Fibroblast of the aortic adventitia (primary cell): ENCODE results near the gene SIDT2. TPM values are rescaled to one million over a fixed set of nuclear protein-coding genes. Genes with fewer than 3 reads are reported as not detected.
A peak's percentile ranks its signal among the peaks of the same experiment; 100 is the strongest.

Experiments
- DNase-seq: peaks from one replicate; pipeline ENCODE4 v3.0.0-alpha.2; 2010; ENCODE audit warnings: low read depth
- H3K4me3 ChIP-seq: 2 replicates; pipeline ENCODE4 v1.5.1; 2011; ENCODE audit warnings: low read depth, mild to moderate bottlenecking, control low read depth, low read length, moderate library complexity
- total RNA-seq: library from RNA; depleted of rRNA; stranded (reverse); fragments of >200 nt; gene quantifications from 2 replicates; pipeline ENCODE4 v1.2.3, GENCODE V29; 2012; ENCODE audit warnings: low replicate concordance
- TF ChIP-seq, protein P1 (sequence below): IDR thresholded peaks from 2 replicates; pipeline ENCODE4 v1.5.1; 2011; ENCODE audit warnings: mild to moderate bottlenecking, low read length, control low read depth, inconsistent platforms; ENCODE audit not compliant: insufficient read depth

SIDT2 gene
- total RNA-seq, 1 donor = 12.9 TPM

DNA sequence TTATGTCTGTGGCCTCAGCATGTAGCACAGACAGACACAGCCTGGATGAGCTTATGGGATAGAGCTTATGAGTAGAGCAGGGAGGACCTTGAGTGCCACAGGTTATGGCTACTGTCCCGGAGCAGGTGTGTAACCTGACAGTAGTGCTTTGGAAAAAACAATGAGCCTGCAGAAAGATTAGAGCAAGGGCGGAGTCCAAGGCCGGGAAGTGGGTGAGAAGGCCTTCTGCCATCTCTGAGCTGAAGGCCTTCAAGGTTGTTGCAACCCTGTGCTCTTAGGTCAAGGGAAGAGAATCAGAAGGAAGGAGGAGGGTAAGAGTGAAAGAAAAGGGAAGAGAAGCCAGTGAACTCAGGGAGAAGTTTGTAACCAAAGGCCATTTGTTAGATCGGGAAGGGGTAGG is 16.7 kb downstream of the SIDT2 start:
- H3K4me3 ChIP-seq = no peak overlapping the region
- no peak for DNase-seq
- TF ChIP-seq, protein P1, sequence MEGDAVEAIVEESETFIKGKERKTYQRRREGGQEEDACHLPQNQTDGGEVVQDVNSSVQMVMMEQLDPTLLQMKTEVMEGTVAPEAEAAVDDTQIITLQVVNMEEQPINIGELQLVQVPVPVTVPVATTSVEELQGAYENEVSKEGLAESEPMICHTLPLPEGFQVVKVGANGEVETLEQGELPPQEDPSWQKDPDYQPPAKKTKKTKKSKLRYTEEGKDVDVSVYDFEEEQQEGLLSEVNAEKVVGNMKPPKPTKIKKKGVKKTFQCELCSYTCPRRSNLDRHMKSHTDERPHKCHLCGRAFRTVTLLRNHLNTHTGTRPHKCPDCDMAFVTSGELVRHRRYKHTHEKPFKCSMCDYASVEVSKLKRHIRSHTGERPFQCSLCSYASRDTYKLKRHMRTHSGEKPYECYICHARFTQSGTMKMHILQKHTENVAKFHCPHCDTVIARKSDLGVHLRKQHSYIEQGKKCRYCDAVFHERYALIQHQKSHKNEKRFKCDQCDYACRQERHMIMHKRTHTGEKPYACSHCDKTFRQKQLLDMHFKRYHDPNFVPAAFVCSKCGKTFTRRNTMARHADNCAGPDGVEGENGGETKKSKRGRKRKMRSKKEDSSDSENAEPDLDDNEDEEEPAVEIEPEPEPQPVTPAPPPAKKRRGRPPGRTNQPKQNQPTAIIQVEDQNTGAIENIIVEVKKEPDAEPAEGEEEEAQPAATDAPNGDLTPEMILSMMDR = no peak

DNA sequence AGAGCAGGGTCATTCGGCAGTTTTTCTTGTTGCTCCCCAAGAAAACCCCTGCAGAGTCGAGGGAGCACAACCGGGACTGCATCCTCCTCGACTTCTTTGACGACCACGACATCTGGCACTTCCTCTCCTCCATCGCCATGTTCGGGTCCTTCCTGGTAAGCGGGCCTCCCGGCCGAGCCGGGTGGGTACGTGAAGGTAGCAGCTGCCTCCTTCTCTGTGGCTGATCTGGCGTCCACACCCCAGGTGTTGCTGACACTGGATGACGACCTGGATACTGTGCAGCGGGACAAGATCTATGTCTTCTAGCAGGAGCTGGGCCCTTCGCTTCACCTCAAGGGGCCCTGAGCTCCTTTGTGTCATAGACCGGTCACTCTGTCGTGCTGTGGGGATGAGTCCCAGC is 17.2 kb downstream of the SIDT2 start:
- TF ChIP-seq, protein P1 = no peak
- no peak overlapping the region for H3K4me3 ChIP-seq
- no peak for DNase-seq

DNA sequence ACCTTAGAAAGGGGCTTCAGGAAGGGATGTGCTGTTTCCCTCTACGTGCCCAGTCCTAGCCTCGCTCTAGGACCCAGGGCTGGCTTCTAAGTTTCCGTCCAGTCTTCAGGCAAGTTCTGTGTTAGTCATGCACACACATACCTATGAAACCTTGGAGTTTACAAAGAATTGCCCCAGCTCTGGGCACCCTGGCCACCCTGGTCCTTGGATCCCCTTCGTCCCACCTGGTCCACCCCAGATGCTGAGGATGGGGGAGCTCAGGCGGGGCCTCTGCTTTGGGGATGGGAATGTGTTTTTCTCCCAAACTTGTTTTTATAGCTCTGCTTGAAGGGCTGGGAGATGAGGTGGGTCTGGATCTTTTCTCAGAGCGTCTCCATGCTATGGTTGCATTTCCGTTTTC is 18.5 kb downstream of the SIDT2 start:
- TF ChIP-seq, protein P1 = no peak
- H3K4me3 ChIP-seq = no peak overlapping the region
- no peak for DNase-seq

DNA sequence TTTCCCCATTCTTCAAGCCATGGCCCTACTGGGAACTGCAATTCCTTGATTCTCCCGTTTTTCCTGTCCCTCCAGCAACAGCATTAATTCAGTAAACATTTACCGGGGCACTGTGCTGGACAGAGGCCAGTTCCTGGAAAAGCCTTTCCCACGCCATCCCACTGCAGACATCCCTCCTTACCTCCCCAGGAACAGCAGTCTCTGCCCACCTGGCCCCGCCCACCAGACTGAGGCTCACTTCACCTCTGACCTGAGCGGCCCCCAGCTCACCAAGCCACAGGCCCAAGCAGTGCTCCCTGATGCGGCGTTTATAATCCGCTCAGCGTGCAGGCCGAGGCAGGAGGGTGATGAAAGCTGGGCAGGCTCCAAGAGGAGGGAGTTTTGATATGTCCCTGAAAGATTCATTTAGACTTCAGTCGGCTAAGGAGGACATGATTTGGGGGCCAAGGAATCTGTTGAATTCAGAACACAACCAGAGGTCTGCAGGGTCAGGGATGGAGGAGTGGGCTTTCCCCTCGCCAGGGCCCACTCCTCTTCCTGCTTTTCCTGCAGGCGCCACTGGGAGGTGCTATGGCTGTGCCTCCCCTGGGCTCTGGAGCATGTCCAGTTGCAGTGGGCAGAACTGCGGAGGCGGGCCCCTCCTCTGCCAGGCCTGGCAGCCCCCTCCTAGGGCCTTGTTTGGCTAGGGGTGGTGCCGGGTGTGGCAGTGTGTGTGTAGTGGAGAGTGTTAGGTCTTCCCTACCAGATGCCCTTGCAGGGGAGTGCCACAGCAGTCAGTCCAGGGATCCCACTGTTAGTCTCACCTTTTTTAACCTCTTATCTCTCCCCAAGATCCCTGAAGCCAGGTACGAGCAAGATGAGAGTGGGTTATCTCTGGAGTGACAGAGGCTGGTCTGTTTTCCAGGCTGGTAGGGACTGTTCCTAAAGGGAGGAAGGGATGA is 19.2 kb downstream of the SIDT2 start:
- TF ChIP-seq, protein P1 = peak; percentile 50
- H3K4me3 ChIP-seq = no peak overlapping the region
- DNase-seq = no peak

DNA sequence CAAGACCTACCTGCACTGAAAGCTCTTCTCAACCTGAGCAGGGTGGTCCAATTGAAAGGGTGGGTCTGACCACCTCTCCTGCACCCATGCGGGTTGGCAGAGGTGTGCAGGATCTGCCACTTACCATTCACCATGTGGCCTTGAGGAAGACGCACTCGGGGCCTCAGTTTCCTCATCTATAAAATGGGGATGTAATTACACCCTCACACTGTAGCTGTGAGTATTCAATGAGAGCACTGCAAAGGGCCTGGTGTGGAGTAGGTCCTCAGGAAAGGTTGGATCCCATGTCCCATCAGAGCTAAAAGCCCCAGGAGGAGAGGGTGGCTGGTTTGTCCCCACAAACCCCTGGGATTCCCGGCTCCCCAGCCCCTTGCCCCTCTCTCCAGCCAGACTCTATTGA is 20.1 kb downstream of the SIDT2 start:
- H3K4me3 ChIP-seq = peak overlapping the region; percentile 72
- TF ChIP-seq, protein P1 = no peak
- no peak for DNase-seq

DNA sequence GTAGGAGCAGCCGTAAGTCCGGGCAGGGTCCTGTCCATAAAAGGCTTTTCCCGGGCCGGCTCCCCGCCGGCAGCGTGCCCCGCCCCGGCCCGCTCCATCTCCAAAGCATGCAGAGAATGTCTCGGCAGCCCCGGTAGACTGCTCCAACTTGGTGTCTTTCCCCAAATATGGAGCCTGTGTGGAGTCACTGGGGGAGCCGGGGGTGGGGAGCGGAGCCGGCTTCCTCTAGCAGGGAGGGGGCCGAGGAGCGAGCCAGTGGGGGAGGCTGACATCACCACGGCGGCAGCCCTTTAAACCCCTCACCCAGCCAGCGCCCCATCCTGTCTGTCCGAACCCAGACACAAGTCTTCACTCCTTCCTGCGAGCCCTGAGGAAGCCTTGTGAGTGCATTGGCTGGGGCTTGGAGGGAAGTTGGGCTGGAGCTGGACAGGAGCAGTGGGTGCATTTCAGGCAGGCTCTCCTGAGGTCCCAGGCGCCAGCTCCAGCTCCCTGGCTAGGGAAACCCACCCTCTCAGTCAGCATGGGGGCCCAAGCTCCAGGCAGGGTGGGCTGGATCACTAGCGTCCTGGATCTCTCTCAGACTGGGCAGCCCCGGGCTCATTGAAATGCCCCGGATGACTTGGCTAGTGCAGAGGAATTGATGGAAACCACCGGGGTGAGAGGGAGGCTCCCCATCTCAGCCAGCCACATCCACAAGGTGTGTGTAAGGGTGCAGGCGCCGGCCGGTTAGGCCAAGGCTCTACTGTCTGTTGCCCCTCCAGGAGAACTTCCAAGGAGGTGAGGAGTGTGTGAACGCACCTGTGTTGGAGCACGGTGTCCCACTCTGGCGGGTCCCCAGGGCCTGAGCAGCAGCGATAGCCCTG is 20.7 kb downstream of the SIDT2 start, which contains the start of gene TAGLN:
Gene TAGLN (plus strand): TSS at position 318 of the 863 bp plus-strand sequence. CDS start 3,644 bp downstream, outside the sequence.
- DNase-seq = peak; percentile 92
- TF ChIP-seq, protein P1 = no peak
- H3K4me3 ChIP-seq = peak within 1 kb of the TSS; percentile 72
